ENCODE data around the gene ELOVL3.
"Not testable (repeated sequence)": the region's sequence is repeated elsewhere in the genome, so short reads cannot be mapped to it uniquely, and the experiment has no call there.

Gene ELOVL3

DNA sequence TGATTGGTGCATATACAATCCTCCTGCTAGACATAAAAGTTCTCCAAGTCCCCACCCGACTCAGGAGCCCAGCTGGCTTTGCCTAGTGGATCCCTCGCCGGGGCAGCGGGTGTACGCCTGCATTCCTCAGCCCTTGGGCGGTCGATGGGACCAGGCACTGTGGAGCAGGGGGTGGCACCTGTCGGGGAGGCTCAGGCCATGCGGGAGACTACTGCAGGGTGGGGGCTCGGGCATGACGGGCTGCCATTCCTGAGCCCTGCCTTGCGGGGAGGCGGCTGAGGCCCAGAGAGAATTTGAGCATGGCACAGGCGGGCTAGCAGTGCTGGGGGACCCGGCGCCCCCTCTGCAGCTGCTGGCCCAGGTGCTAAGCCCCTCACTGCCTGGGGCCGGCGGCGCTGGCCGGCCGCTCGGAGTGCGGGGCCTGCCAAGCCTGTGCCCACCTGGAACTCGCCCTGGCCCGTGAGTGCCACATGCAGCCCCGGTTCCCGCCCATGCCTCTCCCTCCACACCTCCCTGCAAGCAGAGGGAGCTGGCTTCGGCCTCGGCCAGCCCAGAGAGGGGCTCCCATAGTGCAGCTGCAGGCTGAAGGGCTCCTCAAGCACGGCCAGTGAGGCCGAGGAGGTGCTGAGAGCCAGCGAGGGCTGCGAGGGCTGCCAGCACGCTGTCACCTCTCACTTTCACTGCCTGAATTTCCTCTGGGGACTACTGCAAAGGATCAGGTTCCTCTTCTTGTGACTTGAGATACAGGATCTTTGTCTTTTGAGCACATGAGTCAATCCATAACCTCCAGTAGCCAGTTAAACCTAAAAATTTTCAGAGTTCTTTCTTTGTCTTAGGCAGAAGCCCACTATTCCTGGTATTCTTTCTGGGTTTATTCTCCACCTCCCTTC is 25.1 kb upstream of the ELOVL3 start:
- DNase-seq (ENCODE audit: insufficient read length) = no peak
- TF ChIP-seq POLR2A (IDR thresholded peaks at IDR 0.05; ENCODE audit: low read depth, low read length) (no peak), TAF1 (IDR thresholded peaks at IDR 0.05; ENCODE audit: borderline replicate concordance, low read depth, low read length) (no peak), POLR2AphosphoS5 (IDR thresholded peaks at IDR 0.05; ENCODE audit: low read depth, low read length) (no peak)
- no peak for FAIRE-seq

DNA sequence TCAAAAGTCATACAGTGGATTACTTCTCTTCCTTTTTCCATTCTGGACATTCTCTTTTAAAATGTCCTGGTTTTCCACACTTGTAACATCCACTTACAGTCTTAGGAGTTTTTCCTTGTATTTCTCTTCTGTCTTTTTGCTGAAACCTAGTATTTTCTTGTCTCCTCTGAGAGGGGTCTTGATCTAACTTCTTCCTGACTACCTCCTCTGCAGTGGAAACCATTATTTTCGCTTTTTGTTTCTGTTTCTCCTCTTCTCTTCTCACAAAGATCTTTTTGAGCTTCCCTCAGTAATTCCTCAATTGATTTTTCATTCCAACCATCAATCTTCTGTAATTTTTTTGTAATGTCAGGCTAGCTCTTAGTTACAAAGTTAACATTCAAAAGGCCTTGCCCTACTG is 23.7 kb upstream of the ELOVL3 start:
- TF ChIP-seq POLR2AphosphoS5 (IDR thresholded peaks at IDR 0.05; ENCODE audit: low read depth, low read length) (no peak), TAF1 (IDR thresholded peaks at IDR 0.05; ENCODE audit: borderline replicate concordance, low read depth, low read length) (no peak), POLR2A (IDR thresholded peaks at IDR 0.05; ENCODE audit: low read depth, low read length) (no peak)
- FAIRE-seq (no peak), DNase-seq (ENCODE audit: insufficient read length) (no peak)

DNA sequence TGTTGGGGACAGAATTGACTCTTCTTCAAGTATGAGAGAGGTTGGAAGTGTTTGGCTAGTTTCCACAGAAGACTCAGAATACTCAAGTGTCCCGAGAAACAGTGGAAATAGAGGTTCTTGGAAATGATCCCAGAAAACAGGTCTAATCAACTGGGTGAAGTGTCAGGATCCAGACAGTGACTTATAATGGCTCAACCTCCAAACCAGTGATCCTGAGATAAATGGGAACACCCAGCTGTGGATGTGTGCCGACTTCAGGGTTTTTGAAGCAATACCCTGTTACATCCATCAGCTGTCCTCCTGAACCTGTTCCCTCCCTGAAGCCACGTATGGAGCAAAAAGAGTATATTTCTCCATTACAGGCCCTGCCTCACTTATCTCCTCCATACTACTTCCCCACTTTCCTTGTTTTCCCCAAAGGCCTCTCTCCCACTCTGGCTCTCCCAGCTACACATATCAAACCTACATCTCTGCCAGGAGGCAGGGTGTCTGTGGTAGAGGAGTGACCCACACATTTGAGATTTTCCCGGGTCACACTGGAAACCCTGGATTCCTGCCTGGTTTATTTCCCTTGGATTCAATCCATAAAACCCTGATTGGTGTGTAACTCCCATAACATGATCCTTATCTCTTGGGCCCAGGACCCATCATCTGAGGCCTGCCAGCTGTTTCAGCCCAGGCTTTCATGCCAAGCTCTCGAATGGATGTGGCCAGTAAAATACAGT is 17.6 kb upstream of the ELOVL3 start:
- FAIRE-seq = no peak
- TF ChIP-seq TAF1 (IDR thresholded peaks at IDR 0.05; ENCODE audit: borderline replicate concordance, low read depth, low read length) (no peak), POLR2AphosphoS5 (IDR thresholded peaks at IDR 0.05; ENCODE audit: low read depth, low read length) (no peak), POLR2A (IDR thresholded peaks at IDR 0.05; ENCODE audit: low read depth, low read length) (no peak)
- DNase-seq (ENCODE audit: insufficient read length) = no peak

DNA sequence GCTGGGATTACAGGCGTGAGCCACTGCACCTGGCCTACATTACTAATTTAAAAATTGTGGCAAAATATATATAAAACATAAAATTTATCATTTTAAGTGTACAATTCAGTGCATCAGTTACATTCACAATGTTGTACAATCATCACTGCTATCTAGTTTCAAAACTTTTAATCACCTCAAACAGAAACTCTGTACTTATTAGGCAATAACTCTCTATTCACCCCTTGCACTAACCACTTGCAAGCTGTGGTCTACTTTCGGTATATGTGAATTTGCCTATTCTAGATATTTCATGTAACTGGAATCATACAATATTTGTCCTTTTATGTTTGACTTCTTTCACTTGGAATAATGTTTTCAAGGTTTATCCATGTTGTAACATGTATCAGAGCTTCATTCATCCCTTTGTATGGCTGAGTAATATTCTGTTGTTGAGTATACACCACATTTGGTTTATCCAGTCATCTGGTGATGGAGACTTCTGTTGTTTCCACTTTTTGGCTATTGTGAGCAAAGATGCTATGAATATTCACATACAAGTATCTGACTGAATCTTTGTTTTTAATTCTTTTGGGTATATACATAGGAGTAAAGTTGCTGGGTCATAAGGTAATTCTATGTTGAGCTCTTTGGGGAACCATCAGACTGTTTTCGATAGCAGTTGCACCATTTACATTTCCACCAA is 14.3 kb upstream of the ELOVL3 start:
- FAIRE-seq (no peak), DNase-seq (ENCODE audit: insufficient read length) (no peak)
- TF ChIP-seq POLR2AphosphoS5 (IDR thresholded peaks at IDR 0.05; ENCODE audit: low read depth, low read length) (no peak), TAF1 (IDR thresholded peaks at IDR 0.05; ENCODE audit: borderline replicate concordance, low read depth, low read length) (no peak), POLR2A (IDR thresholded peaks at IDR 0.05; ENCODE audit: low read depth, low read length) (no peak)

DNA sequence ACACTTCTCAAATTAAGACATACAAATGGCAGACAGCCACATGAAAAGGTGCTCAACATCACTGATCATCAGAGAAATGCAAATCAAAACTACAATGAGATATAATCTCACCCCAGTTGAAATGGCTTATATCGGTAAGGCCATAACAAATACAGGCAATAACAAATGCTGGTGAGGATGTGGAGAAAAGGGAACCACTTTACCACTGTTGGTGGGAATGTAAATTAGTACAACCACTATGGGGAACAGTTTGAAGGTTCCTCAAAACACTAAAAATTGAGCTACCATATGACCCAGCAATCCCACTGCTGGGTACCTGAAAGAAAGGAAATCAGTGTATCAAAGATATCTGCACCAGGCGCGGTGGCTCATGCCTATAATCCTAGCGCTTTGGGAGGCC is 12.5 kb upstream of the ELOVL3 start:
- DNase-seq (ENCODE audit: insufficient read length); FAIRE-seq: not testable (repeated sequence)

- no peak for DNase-seq (ENCODE audit: insufficient read length)
- no peak for TF ChIP-seq POLR2AphosphoS5 (IDR thresholded peaks at IDR 0.05; ENCODE audit: low read depth, low read length)
- TF ChIP-seq TAF1 (IDR thresholded peaks at IDR 0.05; ENCODE audit: borderline replicate concordance, low read depth, low read length) = no peak
- no peak for TF ChIP-seq POLR2A (IDR thresholded peaks at IDR 0.05; ENCODE audit: low read depth, low read length)
- no peak for FAIRE-seq
Measured at GRCh38 chr10:102219370-102219769, 6.7 kb upstream of the ELOVL3 start.

DNA sequence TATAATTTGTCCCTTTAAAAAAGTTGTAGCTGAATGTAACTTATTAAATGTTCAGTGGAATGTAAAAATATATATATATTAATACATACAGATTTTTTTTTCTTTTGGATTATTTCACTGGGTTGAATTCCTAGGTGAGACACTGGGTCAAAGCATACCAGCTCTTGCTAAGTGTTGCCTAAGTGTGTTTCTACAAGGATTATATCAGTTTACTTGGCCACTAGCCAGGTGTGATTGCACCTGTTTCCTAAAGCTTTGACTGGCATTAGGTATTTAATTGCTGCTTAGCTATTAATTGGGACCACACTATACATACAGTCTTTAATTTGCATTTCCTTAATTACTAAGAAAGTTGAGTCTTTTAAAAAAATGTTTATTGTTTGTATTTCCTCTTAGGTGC is 5.5 kb upstream of the ELOVL3 start:
- no peak for TF ChIP-seq TAF1 (IDR thresholded peaks at IDR 0.05; ENCODE audit: borderline replicate concordance, low read depth, low read length)
- TF ChIP-seq POLR2A (IDR thresholded peaks at IDR 0.05; ENCODE audit: low read depth, low read length) = no peak
- no peak for TF ChIP-seq POLR2AphosphoS5 (IDR thresholded peaks at IDR 0.05; ENCODE audit: low read depth, low read length)
- DNase-seq (ENCODE audit: insufficient read length) (no peak), FAIRE-seq (no peak)

- FAIRE-seq (no peak), DNase-seq (ENCODE audit: insufficient read length) (no peak)
- no peak for TF ChIP-seq TAF1 (IDR thresholded peaks at IDR 0.05; ENCODE audit: borderline replicate concordance, low read depth, low read length)
- TF ChIP-seq POLR2AphosphoS5 (IDR thresholded peaks at IDR 0.05; ENCODE audit: low read depth, low read length) = no peak
- no peak for TF ChIP-seq POLR2A (IDR thresholded peaks at IDR 0.05; ENCODE audit: low read depth, low read length)
Measured at GRCh38 chr10:102222797-102223196, 3.3 kb upstream of the ELOVL3 start.

DNA sequence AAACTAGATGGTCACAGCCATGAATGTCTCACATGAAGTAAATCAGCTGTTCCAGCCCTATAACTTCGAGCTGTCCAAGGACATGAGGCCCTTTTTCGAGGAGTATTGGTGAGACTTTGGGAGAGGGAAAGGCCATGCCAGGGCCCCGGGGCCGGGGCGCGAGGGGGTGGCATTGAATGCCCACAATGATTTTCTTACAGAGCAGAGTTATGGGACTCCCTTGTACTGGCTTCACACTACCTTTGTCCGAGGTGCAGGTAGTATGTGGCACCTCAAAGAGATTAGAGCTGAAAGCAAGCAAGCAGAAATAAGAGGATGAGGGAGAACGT is 407 bp downstream of the ELOVL3 start:
- FAIRE-seq = no peak
- DNase-seq (ENCODE audit: insufficient read length) = no peak
- no peak for TF ChIP-seq POLR2A (IDR thresholded peaks at IDR 0.05; ENCODE audit: low read depth, low read length)

GRCh38 chr10:102227050-102227449 is 951 bp downstream of the ELOVL3 start:
- no peak for DNase-seq (ENCODE audit: insufficient read length)
- FAIRE-seq = no peak
- TF ChIP-seq POLR2A (IDR thresholded peaks at IDR 0.05; ENCODE audit: low read depth, low read length) (no peak), TAF1 (IDR thresholded peaks at IDR 0.05; ENCODE audit: borderline replicate concordance, low read depth, low read length) (no peak), POLR2AphosphoS5 (IDR thresholded peaks at IDR 0.05; ENCODE audit: low read depth, low read length) (no peak)

DNA sequence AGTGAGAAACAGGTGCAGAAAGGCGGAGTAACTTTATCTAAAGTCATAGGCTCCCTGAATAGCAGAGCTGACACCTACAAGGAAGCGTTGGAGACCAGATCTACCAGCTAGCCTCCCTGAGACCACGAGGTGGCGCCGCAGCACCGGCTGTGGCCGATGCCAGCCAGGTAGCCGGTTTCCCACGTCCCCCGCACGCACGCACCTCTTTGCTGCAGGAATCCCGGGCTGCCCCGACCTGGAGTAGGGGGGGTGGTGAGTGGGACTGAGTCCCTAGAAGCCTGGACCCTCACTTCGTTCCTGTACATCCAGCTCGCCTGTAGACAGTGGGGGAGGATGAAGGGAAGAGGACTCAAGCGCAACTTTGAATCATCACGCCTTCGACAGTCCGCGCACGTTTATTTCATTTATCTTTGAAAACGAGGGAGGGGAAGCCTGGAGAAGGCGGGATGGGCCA is 3.7 kb downstream of the ELOVL3 start:
- DNase-seq (ENCODE audit: insufficient read length) = peak; percentile 73
- no peak for TF ChIP-seq POLR2A (IDR thresholded peaks at IDR 0.05; ENCODE audit: low read depth, low read length)
- no peak for TF ChIP-seq TAF1 (IDR thresholded peaks at IDR 0.05; ENCODE audit: borderline replicate concordance, low read depth, low read length)
- TF ChIP-seq POLR2AphosphoS5 (IDR thresholded peaks at IDR 0.05; ENCODE audit: low read depth, low read length) = no peak
- FAIRE-seq = peak; percentile 99

Measured in GM12892 (cell line).